Measurements from ENCODE around the gene TNXB. TPM values are rescaled to one million over a fixed set of nuclear protein-coding genes. Genes with fewer than 3 reads are reported as not detected.
"Not testable (repeated sequence)": the region's sequence is repeated elsewhere in the genome, so short reads cannot be mapped to it uniquely, and the experiment has no call there.

The TNXB gene
- total RNA-seq, 1 experiment from 2014 or later: 0.22 TPM

- H3K4me2 ChIP-seq (ENCODE audit: low read depth, low read length, poor library complexity, severe bottlenecking); H3K9me2 ChIP-seq (replicated peaks; ENCODE audit: insufficient read depth, low read length); H3K79me2 ChIP-seq (ENCODE audit: low read length); DNase-seq; H3K9me3 ChIP-seq (ENCODE audit: low read length); H3K4me3 ChIP-seq (ENCODE audit: low read length); H3K4me1 ChIP-seq (ENCODE audit: low read length); H4K20me1 ChIP-seq (ENCODE audit: insufficient read depth, low read depth, low read length); H3K27me3 ChIP-seq (ENCODE audit: low read length); H3K36me3 ChIP-seq (ENCODE audit: insufficient read depth, low read length); H3K9ac ChIP-seq (ENCODE audit: low read length); H2AFZ ChIP-seq (ENCODE audit: low read length); H3K27ac ChIP-seq (ENCODE audit: low read length): not testable (repeated sequence)
Measured at GRCh38 chr6:32035283-32036013, 73.7 kb downstream of the TNXB start.

- H3K9me3 ChIP-seq (ENCODE audit: low read length); H3K9ac ChIP-seq (ENCODE audit: low read length); H3K79me2 ChIP-seq (ENCODE audit: low read length); H3K27me3 ChIP-seq (ENCODE audit: low read length); H3K4me2 ChIP-seq (ENCODE audit: low read depth, low read length, poor library complexity, severe bottlenecking); H3K27ac ChIP-seq (ENCODE audit: low read length); H2AFZ ChIP-seq (ENCODE audit: low read length); H3K4me3 ChIP-seq (ENCODE audit: low read length); DNase-seq; H4K20me1 ChIP-seq (ENCODE audit: insufficient read depth, low read depth, low read length); H3K9me2 ChIP-seq (replicated peaks; ENCODE audit: insufficient read depth, low read length); H3K4me1 ChIP-seq (ENCODE audit: low read length); H3K36me3 ChIP-seq (ENCODE audit: insufficient read depth, low read length): not testable (repeated sequence)
Measured at GRCh38 chr6:32029553-32029952, 79.6 kb downstream of the TNXB start.

- H3K9me2 ChIP-seq (replicated peaks; ENCODE audit: insufficient read depth, low read length); DNase-seq; H3K27ac ChIP-seq (ENCODE audit: low read length); H3K36me3 ChIP-seq (ENCODE audit: insufficient read depth, low read length); H3K4me2 ChIP-seq (ENCODE audit: low read depth, low read length, poor library complexity, severe bottlenecking); H2AFZ ChIP-seq (ENCODE audit: low read length); H3K4me1 ChIP-seq (ENCODE audit: low read length); H3K4me3 ChIP-seq (ENCODE audit: low read length); H3K9ac ChIP-seq (ENCODE audit: low read length); H4K20me1 ChIP-seq (ENCODE audit: insufficient read depth, low read depth, low read length); H3K79me2 ChIP-seq (ENCODE audit: low read length); H3K9me3 ChIP-seq (ENCODE audit: low read length); H3K27me3 ChIP-seq (ENCODE audit: low read length): not testable (repeated sequence)
Measured at GRCh38 chr6:32028631-32029030, 80.5 kb downstream of the TNXB start.

- H2AFZ ChIP-seq (ENCODE audit: low read length); H4K20me1 ChIP-seq (ENCODE audit: insufficient read depth, low read depth, low read length); H3K4me3 ChIP-seq (ENCODE audit: low read length); H3K27me3 ChIP-seq (ENCODE audit: low read length); DNase-seq; H3K9me2 ChIP-seq (replicated peaks; ENCODE audit: insufficient read depth, low read length); H3K79me2 ChIP-seq (ENCODE audit: low read length); H3K9ac ChIP-seq (ENCODE audit: low read length); H3K4me1 ChIP-seq (ENCODE audit: low read length); H3K36me3 ChIP-seq (ENCODE audit: insufficient read depth, low read length); H3K4me2 ChIP-seq (ENCODE audit: low read depth, low read length, poor library complexity, severe bottlenecking); H3K9me3 ChIP-seq (ENCODE audit: low read length); H3K27ac ChIP-seq (ENCODE audit: low read length): not testable (repeated sequence)
Measured at GRCh38 chr6:32022100-32022499, 87.0 kb downstream of the TNXB start.

- not testable (repeated sequence) for H3K9ac ChIP-seq (ENCODE audit: low read length); H3K36me3 ChIP-seq (ENCODE audit: insufficient read depth, low read length); H3K4me2 ChIP-seq (ENCODE audit: low read depth, low read length, poor library complexity, severe bottlenecking); H3K79me2 ChIP-seq (ENCODE audit: low read length); H3K4me1 ChIP-seq (ENCODE audit: low read length); DNase-seq; H3K4me3 ChIP-seq (ENCODE audit: low read length); H3K9me2 ChIP-seq (replicated peaks; ENCODE audit: insufficient read depth, low read length); H4K20me1 ChIP-seq (ENCODE audit: insufficient read depth, low read depth, low read length); H3K9me3 ChIP-seq (ENCODE audit: low read length); H2AFZ ChIP-seq (ENCODE audit: low read length); H3K27ac ChIP-seq (ENCODE audit: low read length); H3K27me3 ChIP-seq (ENCODE audit: low read length)
Measured at GRCh38 chr6:32014547-32014946, 94.6 kb downstream of the TNXB start, which contains the start of gene C4B. TSS of gene C4B (plus strand) at chr6:32014795. CDS start at chr6:32014846, 51 bp downstream.

GRCh38 chr6:32013738-32014137 lies 95.4 kb downstream of the TNXB start:
- H3K4me3 ChIP-seq (ENCODE audit: low read length); H2AFZ ChIP-seq (ENCODE audit: low read length); H3K9ac ChIP-seq (ENCODE audit: low read length); H3K9me3 ChIP-seq (ENCODE audit: low read length); H3K9me2 ChIP-seq (replicated peaks; ENCODE audit: insufficient read depth, low read length); H3K4me2 ChIP-seq (ENCODE audit: low read depth, low read length, poor library complexity, severe bottlenecking); H4K20me1 ChIP-seq (ENCODE audit: insufficient read depth, low read depth, low read length); H3K4me1 ChIP-seq (ENCODE audit: low read length); DNase-seq; H3K36me3 ChIP-seq (ENCODE audit: insufficient read depth, low read length); H3K27ac ChIP-seq (ENCODE audit: low read length); H3K27me3 ChIP-seq (ENCODE audit: low read length); H3K79me2 ChIP-seq (ENCODE audit: low read length): not testable (repeated sequence)

GRCh38 chr6:32012941-32013617 lies 96.1 kb downstream of the TNXB start:
- H3K4me3 ChIP-seq (ENCODE audit: low read length); H4K20me1 ChIP-seq (ENCODE audit: insufficient read depth, low read depth, low read length); H3K4me2 ChIP-seq (ENCODE audit: low read depth, low read length, poor library complexity, severe bottlenecking); H3K9ac ChIP-seq (ENCODE audit: low read length); H3K9me2 ChIP-seq (replicated peaks; ENCODE audit: insufficient read depth, low read length); H3K4me1 ChIP-seq (ENCODE audit: low read length); H3K79me2 ChIP-seq (ENCODE audit: low read length); H3K27ac ChIP-seq (ENCODE audit: low read length); H3K27me3 ChIP-seq (ENCODE audit: low read length); H3K36me3 ChIP-seq (ENCODE audit: insufficient read depth, low read length); H3K9me3 ChIP-seq (ENCODE audit: low read length); DNase-seq; H2AFZ ChIP-seq (ENCODE audit: low read length): not testable (repeated sequence)

GRCh38 chr6:32010856-32011530 lies 98.1 kb downstream of the TNXB start:
- not testable (repeated sequence) for H3K79me2 ChIP-seq (ENCODE audit: low read length); H2AFZ ChIP-seq (ENCODE audit: low read length); H3K4me2 ChIP-seq (ENCODE audit: low read depth, low read length, poor library complexity, severe bottlenecking); H3K27me3 ChIP-seq (ENCODE audit: low read length); H3K9ac ChIP-seq (ENCODE audit: low read length); DNase-seq; H3K4me3 ChIP-seq (ENCODE audit: low read length); H3K4me1 ChIP-seq (ENCODE audit: low read length); H3K27ac ChIP-seq (ENCODE audit: low read length); H3K9me3 ChIP-seq (ENCODE audit: low read length); H4K20me1 ChIP-seq (ENCODE audit: insufficient read depth, low read depth, low read length); H3K36me3 ChIP-seq (ENCODE audit: insufficient read depth, low read length); H3K9me2 ChIP-seq (replicated peaks; ENCODE audit: insufficient read depth, low read length)
